Calu3 (cell line): ENCODE measurements around the gene ENG. TPM values are rescaled to one million over a fixed set of nuclear protein-coding genes. Genes with fewer than 3 reads are reported as not detected.
A peak's percentile ranks its signal among the peaks of the same experiment; 100 is the strongest.

ENCODE experiments used
- BruUV-seq: library from RNA; stranded (reverse); fragments of 400-500 nt; replicated peaks from 2 replicates; lab custom pipeline; 2021; lab: Mats Ljungman, UMichigan
- CTCF ChIA-PET: fragments of 300-600 bp; sonication (Branson Sonifier 250); formaldehyde crosslinking; loops from one replicate; lab custom pipeline; 2022; ENCODE audit warnings: antibody characterized with exemption; lab: Charles Lee
- DNase-seq: peaks from one replicate; pipeline ENCODE4 v3.0.0; 2022
- H3K27ac Mint-ChIP-seq: one replicate; pipeline ENCODE4 v1.8.0; 2022; ENCODE audit warnings: mixed read lengths; ENCODE audit not compliant: unreplicated experiment
- H3K27me3 Mint-ChIP-seq: one replicate; pipeline ENCODE4 v1.8.0; 2022; ENCODE audit warnings: mixed read lengths; ENCODE audit not compliant: unreplicated experiment
- H3K36me3 Mint-ChIP-seq: one replicate; pipeline ENCODE4 v1.8.0; 2022; ENCODE audit warnings: mild to moderate bottlenecking, moderate library complexity, mixed read lengths; ENCODE audit not compliant: insufficient read depth, unreplicated experiment
- H3K4me1 Mint-ChIP-seq: one replicate; pipeline ENCODE4 v1.8.0; 2022; ENCODE audit warnings: mild to moderate bottlenecking, low read depth, mixed read lengths; ENCODE audit not compliant: unreplicated experiment
- H3K4me3 Mint-ChIP-seq: one replicate; pipeline ENCODE4 v1.8.0; 2022; ENCODE audit warnings: mild to moderate bottlenecking, low read depth, moderate library complexity, mixed read lengths; ENCODE audit not compliant: unreplicated experiment
- H3K9me3 Mint-ChIP-seq: one replicate; pipeline ENCODE4 v1.8.0; 2022; ENCODE audit warnings: low read depth, mixed read lengths; ENCODE audit not compliant: unreplicated experiment
- CTCF ChIP-seq: fragments of 200-600 bp; IDR thresholded peaks from one replicate; pipeline ENCODE4 v1.8.0; 2022; ENCODE audit warnings: antibody characterized with exemption; ENCODE audit not compliant: unreplicated experiment
- intact Hi-C: fragments of 100-400 bp; cut with micrococcal nuclease; formaldehyde crosslinking; loops from one replicate; pipeline ENCODE4 v1.10.0; 2022; ENCODE audit not compliant: unreplicated experiment
- total RNA-seq: library from RNA; stranded (reverse); gene quantifications from 2 replicates; pipeline ENCODE4 v1.2.3, GENCODE V29; 2022

Gene ENG
- total RNA-seq, 1 experiment from 2014 or later: not detected

- Mint-ChIP-seq H3K4me3 (no peak overlapping the region), H3K27ac (no peak overlapping the region), H3K36me3 (peaks cover 34% of the 10 kb centered on the region), H3K4me1 (no peaks in the 10 kb centered on the region), H3K9me3 (no peaks in the 10 kb centered on the region), H3K27me3 (no peaks in the 10 kb centered on the region)
- TF ChIP-seq CTCF: no peak
- DNase-seq: no peak
- intact Hi-C loops: no loop called here
- CTCF ChIA-PET: no interaction called here
- no TSS peak for BruUV-seq
Observed at GRCh38 chr9:127815512-127816361, 38.7 kb downstream of the ENG start.

GRCh38 chr9:127814619-127815511 is 39.6 kb downstream of the ENG start:
- BruUV-seq: no TSS peak
- H3K9me3 Mint-ChIP-seq: no peaks in the 10 kb centered on the region
- no peak for TF ChIP-seq CTCF
- peaks cover 31% of the 10 kb centered on the region for H3K36me3 Mint-ChIP-seq
- H3K27ac Mint-ChIP-seq: no peak overlapping the region
- H3K4me3 Mint-ChIP-seq: no peak overlapping the region
- CTCF ChIA-PET: interaction anchor here (0.7 kb wide), 1 partner anchor 75 kb away, joined by 4 read pairs; no protein-coding TSS in a partner anchor
- H3K4me1 Mint-ChIP-seq: no peaks in the 10 kb centered on the region
- H3K27me3 Mint-ChIP-seq: no peaks in the 10 kb centered on the region
- intact Hi-C loops: no loop called here
- no peak for DNase-seq

GRCh38 chr9:127813686-127814226 is 40.7 kb downstream of the ENG start:
- TF ChIP-seq CTCF: no peak
- intact Hi-C loops: no loop called here
- no peak for DNase-seq
- CTCF ChIA-PET: interaction anchor here (0.7 kb wide), 2 partner anchors 62 to 76 kb away, joined by 3 to 4 read pairs; no protein-coding TSS in a partner anchor
- no peak overlapping the region for H3K4me3 Mint-ChIP-seq
- no peaks in the 10 kb centered on the region for H3K4me1 Mint-ChIP-seq
- no peaks in the 10 kb centered on the region for H3K27me3 Mint-ChIP-seq
- H3K9me3 Mint-ChIP-seq: no peaks in the 10 kb centered on the region
- no peak overlapping the region for H3K27ac Mint-ChIP-seq
- H3K36me3 Mint-ChIP-seq: peaks cover 34% of the 10 kb centered on the region
- TSS peak; percentile 10 for BruUV-seq

GRCh38 chr9:127812936-127813675 is 41.4 kb downstream of the ENG start:
- Mint-ChIP-seq H3K9me3 (no peaks in the 10 kb centered on the region), H3K4me1 (no peaks in the 10 kb centered on the region), H3K27ac (no peak overlapping the region), H3K4me3 (no peak overlapping the region), H3K27me3 (no peaks in the 10 kb centered on the region), H3K36me3 (peaks cover 32% of the 10 kb centered on the region)
- CTCF ChIA-PET: interaction anchor here (0.7 kb wide), 1 partner anchor 61 kb away, joined by 3 read pairs; no protein-coding TSS in a partner anchor
- intact Hi-C loops: no loop called here
- no peak for TF ChIP-seq CTCF
- no peak for DNase-seq
- no TSS peak for BruUV-seq
